Esophagus squamous epithelium (tissue), 5 donors: ENCODE data around the gene ELL2. TPM values are rescaled to one million over a fixed set of nuclear protein-coding genes. Genes with fewer than 3 reads are reported as not detected.

Source experiments
- DNase-seq: peaks from one replicate; lab custom pipeline; 2025; lab: John Stamatoyannopoulos, UW
- H3K27ac ChIP-seq, 4 donors: fragments of 200-600 bp; sonication (generic); one replicate each; pipeline ENCODE4 v1.5.1; 2016 to 2019; ENCODE audit warnings: mild to moderate bottlenecking in 1 of 4
- H3K27me3 ChIP-seq, 4 donors: fragments of 200-600 bp; sonication (generic); 1 replicate in 3 of 4; 2 replicates in 1 of 4; pipeline versions ENCODE4 v1.5.1 to v1.6.0; 2017 to 2021; ENCODE audit warnings: antibody characterized with exemption in 1 of 4
- H3K36me3 ChIP-seq, 3 donors: fragments of 200-600 bp; sonication (generic); one replicate each; pipeline ENCODE4 v1.5.1; 2016 to 2019
- H3K4me1 ChIP-seq, 3 donors: fragments of 200-600 bp; sonication (generic); one replicate each; pipeline ENCODE4 v1.5.1; 2017 to 2019
- H3K4me3 ChIP-seq, 4 donors: fragments of 200-600 bp; sonication (generic); 1 replicate in 3 of 4; 2 replicates in 1 of 4; pipeline ENCODE4 v1.5.1; 2016 to 2019; ENCODE audit warnings: mild to moderate bottlenecking in 2 of 4, moderate library complexity in 1 of 4
- H3K9me3 ChIP-seq, 3 donors: fragments of 200-600 bp; sonication (generic); one replicate each; pipeline ENCODE4 v1.5.1; 2016 to 2019
- POLR2A ChIP-seq, 4 donors: fragments of 450-650 bp; IDR thresholded peaks; one replicate each; pipeline ENCODE4 v1.6.1; 2017; ENCODE audit warnings: antibody characterized with exemption in 4 of 4, mild to moderate bottlenecking in 4 of 4, moderate library complexity in 3 of 4
- WGBS, 2 donors: methylation state at CpG; one replicate each; pipeline ENCODE4 v1.1.5; 2018; 5-methylcytosine and 5-hydroxymethylcytosine counted together
- intact Hi-C: fragments of 100-400 bp; cut with DNase I; formaldehyde crosslinking; loops from one replicate; pipeline ENCODE4 v1.15.0; 2022
- total RNA-seq, 4 donors: library from RNA; depleted of rRNA; stranded (reverse); fragments of >200 nt; gene quantifications; one replicate each; pipeline ENCODE4 v1.1.0, GENCODE V29; 2016
- TF ChIP-seq, protein P1 (sequence below), 6 experiments: fragments of 450-650 bp in 4 of 6; fragments of 200-600 bp in 2 of 6; sonication (generic) in 2 of 6; IDR thresholded peaks; one replicate each; pipeline ENCODE4 v1.5.1; 2016 to 2019; ENCODE audit warnings: antibody characterized with exemption in 6 of 6, mild to moderate bottlenecking in 4 of 6, moderate library complexity in 4 of 6
- donor health status: DM: yes; HTN: yes; CAD: no.

The ELL2 gene
- total RNA-seq, 4 donors from 2014 or later, result 74.9 to 124 (median 121) TPM

DNA sequence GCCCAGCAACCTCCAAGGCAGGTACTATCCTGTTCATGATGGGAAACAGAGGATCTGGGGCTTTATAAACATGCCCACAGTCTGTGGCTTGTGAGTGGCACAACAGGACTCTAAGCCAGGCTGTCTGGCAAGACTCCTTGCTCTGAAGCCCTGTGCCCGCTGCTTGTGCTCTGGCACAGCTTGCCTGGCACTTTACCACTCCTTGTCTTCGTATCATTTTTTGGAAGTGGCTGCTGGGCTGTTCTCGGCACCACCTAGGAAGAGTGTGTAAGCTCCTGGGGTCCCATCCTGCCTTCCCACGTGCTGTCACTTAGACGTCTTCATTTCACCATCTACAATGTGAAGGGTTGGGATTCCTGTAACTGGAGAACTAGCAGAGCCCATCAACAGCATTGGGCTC is 79.8 kb downstream of the ELL2 start:
- DNase-seq, result no peak
- intact Hi-C loops, result no loop called here
- no peak for TF ChIP-seq POLR2A (IDR thresholded peaks at IDR 0.05)
- TF ChIP-seq, protein P1, sequence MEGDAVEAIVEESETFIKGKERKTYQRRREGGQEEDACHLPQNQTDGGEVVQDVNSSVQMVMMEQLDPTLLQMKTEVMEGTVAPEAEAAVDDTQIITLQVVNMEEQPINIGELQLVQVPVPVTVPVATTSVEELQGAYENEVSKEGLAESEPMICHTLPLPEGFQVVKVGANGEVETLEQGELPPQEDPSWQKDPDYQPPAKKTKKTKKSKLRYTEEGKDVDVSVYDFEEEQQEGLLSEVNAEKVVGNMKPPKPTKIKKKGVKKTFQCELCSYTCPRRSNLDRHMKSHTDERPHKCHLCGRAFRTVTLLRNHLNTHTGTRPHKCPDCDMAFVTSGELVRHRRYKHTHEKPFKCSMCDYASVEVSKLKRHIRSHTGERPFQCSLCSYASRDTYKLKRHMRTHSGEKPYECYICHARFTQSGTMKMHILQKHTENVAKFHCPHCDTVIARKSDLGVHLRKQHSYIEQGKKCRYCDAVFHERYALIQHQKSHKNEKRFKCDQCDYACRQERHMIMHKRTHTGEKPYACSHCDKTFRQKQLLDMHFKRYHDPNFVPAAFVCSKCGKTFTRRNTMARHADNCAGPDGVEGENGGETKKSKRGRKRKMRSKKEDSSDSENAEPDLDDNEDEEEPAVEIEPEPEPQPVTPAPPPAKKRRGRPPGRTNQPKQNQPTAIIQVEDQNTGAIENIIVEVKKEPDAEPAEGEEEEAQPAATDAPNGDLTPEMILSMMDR (IDR thresholded peaks at IDR 0.05), result no peak
- WGBS, 2 donors, result 28 to 55% methylated on average over 5 of the region's 5 CpGs
- Histone ChIP-seq H3K36me3 (peaks cover 0 to 9% (median 0%) of the 10 kb centered on the region in 3 donors), H3K27me3 (no peaks in the 10 kb centered on the region), H3K4me1 (peaks cover 10 to 79% (median 43%) of the 10 kb centered on the region in 3 donors), H3K9me3 (no peaks in the 10 kb centered on the region), H3K4me3 (no peak overlapping the region), H3K27ac (peak overlapping the region in 3 of 4 donors; percentile 28 to 43 (median 39))

GRCh38 chr5:95880081-95880926 is 81.3 kb downstream of the ELL2 start:
- TF ChIP-seq POLR2A (IDR thresholded peaks at IDR 0.05), result no peak
- no peak for DNase-seq
- Histone ChIP-seq H3K4me3 (no peak overlapping the region), H3K4me1 (peaks cover 10 to 73% (median 43%) of the 10 kb centered on the region in 3 donors), H3K36me3 (no peaks in the 10 kb centered on the region), H3K27ac (no peak overlapping the region), H3K27me3 (no peaks in the 10 kb centered on the region), H3K9me3 (no peaks in the 10 kb centered on the region)
- 72 to 79% methylated on average over 5 of the region's 5 CpGs for WGBS, 2 donors
- intact Hi-C loops, result no loop called here

GRCh38 chr5:95879661-95880060 is 82.0 kb downstream of the ELL2 start:
- intact Hi-C loops, result loop anchor here (10.0 kb wide), 1 partner anchor 75 kb away; no protein-coding TSS in a partner anchor
- Histone ChIP-seq H3K9me3 (no peaks in the 10 kb centered on the region), H3K4me3 (no peak overlapping the region), H3K36me3 (no peaks in the 10 kb centered on the region), H3K27me3 (no peaks in the 10 kb centered on the region), H3K4me1 (peaks cover 6 to 66% (median 42%) of the 10 kb centered on the region in 3 donors), H3K27ac (no peak overlapping the region)
- no peak for DNase-seq
- 78 to 82% methylated on average over 4 to 5 of the region's 5 CpGs for WGBS, 2 donors
- no peak for TF ChIP-seq POLR2A (IDR thresholded peaks at IDR 0.05)
- TF ChIP-seq, protein P1 (IDR thresholded peaks at IDR 0.05), result no peak

DNA sequence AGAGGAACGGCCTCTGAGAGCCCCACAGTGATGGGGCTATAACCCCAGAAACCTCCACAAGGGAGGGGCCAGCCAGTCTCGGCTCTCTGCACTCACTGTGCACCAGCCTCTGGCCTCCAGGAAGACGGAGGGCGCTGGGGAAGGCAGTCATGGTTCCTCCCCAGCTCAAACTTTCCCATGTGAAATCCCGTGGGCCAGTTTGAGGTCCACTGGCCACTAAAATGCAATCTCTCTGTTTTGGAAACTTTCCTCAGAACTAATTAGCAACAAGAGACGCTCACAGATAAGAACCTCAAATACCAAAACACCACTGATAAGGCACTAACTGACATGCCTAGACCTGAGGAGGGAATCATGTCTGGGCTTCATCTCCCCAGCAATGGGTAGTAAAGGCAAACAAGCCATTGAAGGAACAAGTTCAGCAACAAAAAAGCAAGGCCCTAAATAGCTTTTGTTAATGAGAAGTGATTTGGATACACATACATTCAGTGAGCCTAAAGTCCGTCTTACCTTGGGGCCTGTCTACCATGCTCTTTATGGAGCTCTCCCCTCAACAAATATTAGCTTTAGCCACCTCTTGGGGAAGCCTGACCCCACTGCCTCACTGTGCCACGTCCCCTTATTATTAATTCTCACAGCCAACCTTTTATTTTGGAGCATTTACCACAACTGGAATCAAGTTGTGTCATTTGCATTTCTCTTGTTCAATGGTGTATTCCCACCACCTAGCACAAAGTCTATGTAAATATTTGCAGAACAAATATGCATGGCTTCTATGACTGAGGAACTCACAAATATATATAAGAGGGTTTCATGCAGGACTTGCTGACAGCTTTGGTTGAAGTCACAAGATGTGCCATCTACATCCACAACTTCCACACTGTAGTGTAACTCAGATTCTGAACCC is 83.0 kb downstream of the ELL2 start:
- Histone ChIP-seq H3K4me1 (peaks cover 5 to 56% (median 33%) of the 10 kb centered on the region in 3 donors), H3K27ac (peak overlapping the region in 1 of 4 donors; percentile 10), H3K27me3 (no peaks in the 10 kb centered on the region), H3K36me3 (no peaks in the 10 kb centered on the region), H3K4me3 (no peak overlapping the region), H3K9me3 (no peaks in the 10 kb centered on the region)
- DNase-seq, result no peak
- TF ChIP-seq, protein P1 (IDR thresholded peaks at IDR 0.05), result no peak
- no peak for TF ChIP-seq POLR2A (IDR thresholded peaks at IDR 0.05)
- WGBS, 2 donors, result 35 to 61% methylated on average over 7 to 8 of the region's 8 CpGs
- intact Hi-C loops, result loop anchor here (10.0 kb wide), 1 partner anchor 76 kb away; no protein-coding TSS in a partner anchor

DNA sequence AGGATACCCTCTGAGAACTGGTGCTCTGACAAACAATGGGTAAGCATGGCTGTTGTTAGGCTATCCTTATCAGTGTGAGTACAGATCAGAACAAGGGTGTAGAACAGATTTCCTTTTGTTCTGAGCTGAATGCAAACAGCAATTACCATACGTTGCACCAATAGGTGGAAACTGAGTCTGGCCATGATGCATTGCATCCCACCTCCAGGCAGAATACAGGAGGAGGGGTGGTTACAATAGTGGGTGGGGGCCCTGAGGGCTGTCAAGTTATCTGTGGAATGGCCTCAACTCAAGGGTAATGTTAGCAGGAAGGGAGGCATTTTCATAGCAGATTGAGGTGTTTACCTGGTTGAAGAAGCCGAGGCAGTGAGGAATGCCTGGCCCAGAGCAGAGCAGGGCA is 84.9 kb downstream of the ELL2 start:
- Histone ChIP-seq H3K27ac (no peak overlapping the region), H3K9me3 (no peaks in the 10 kb centered on the region), H3K4me3 (no peak overlapping the region), H3K27me3 (no peaks in the 10 kb centered on the region), H3K4me1 (peaks cover 0 to 38% (median 21%) of the 10 kb centered on the region in 3 donors), H3K36me3 (no peaks in the 10 kb centered on the region)
- WGBS, 2 donors, result 81 to 88% methylated on average over 2 of the region's 2 CpGs
- intact Hi-C loops, result loop anchor here (10.0 kb wide), 1 partner anchor 78 kb away; no protein-coding TSS in a partner anchor
- DNase-seq, result no peak
- TF ChIP-seq, protein P1 (IDR thresholded peaks at IDR 0.05), result no peak
- TF ChIP-seq POLR2A (IDR thresholded peaks at IDR 0.05), result no peak
